CD14-positive monocyte (primary cell): Measurements from ENCODE around the gene SMARCC1. TPM values are rescaled to one million over a fixed set of nuclear protein-coding genes. Genes with fewer than 3 reads are reported as not detected.

ENCODE experiments used
- DNase-seq, 3 donors: peaks; one replicate each; pipeline ENCODE4 v3.0.0-alpha.2; 2011 to 2022
- H2AFZ ChIP-seq: 2 replicates; pipeline ENCODE4 v1.6.0; 2012; ENCODE audit warnings: mild to moderate bottlenecking, low read depth, low read length, inconsistent platforms; ENCODE audit not compliant: insufficient read depth, poor library complexity, severe bottlenecking
- H3K27ac ChIP-seq, 2 donors: 1 replicate in 1 of 2; 2 replicates in 1 of 2; pipeline ENCODE4 v1.5.1; 2012 to 2013; ENCODE audit warnings: low read length in 2 of 2, control low read depth in 1 of 2, inconsistent platforms in 1 of 2, low read depth in 1 of 2, mild to moderate bottlenecking in 1 of 2
- H3K27me3 ChIP-seq, 2 donors: one replicate each; pipeline versions ENCODE4 v1.6.0 to v1.6.1; 2011 to 2013; ENCODE audit warnings: low read length in 2 of 2; ENCODE audit not compliant: control insufficient read depth in 2 of 2, insufficient read depth in 2 of 2
- H3K36me3 ChIP-seq, 2 donors: replicated peaks in 1 of 2; 1 replicate in 1 of 2; 2 replicates in 1 of 2; pipeline versions ENCODE4 v1.5.1 to v1.6.1; 2012 to 2013; ENCODE audit warnings: low read length in 2 of 2, control low read depth in 1 of 2, inconsistent platforms in 1 of 2, mild to moderate bottlenecking in 1 of 2; ENCODE audit not compliant: insufficient read depth in 2 of 2, control insufficient read depth in 1 of 2
- H3K4me1 ChIP-seq, 2 donors: 1 replicate in 1 of 2; 2 replicates in 1 of 2; pipeline versions ENCODE4 v1.5.1 to v1.6.1; 2012 to 2013; ENCODE audit warnings: low read length in 2 of 2, control low read depth in 1 of 2, inconsistent platforms in 1 of 2, mild to moderate bottlenecking in 1 of 2, moderate library complexity in 1 of 2; ENCODE audit not compliant: insufficient read depth in 2 of 2, control insufficient read depth in 1 of 2
- H3K4me2 ChIP-seq: replicated peaks from 2 replicates; pipeline ENCODE3; 2012; ENCODE audit warnings: low read length, moderate library complexity, mild to moderate bottlenecking; ENCODE audit not compliant: poor library complexity, severe bottlenecking; ENCODE audit errors: extremely low read depth
- H3K4me3 ChIP-seq, 3 experiments: fragments of 200-600 bp in 1 of 3; sonication (generic) in 1 of 3; replicated peaks in 1 of 3; 1 replicate in 2 of 3; 2 replicates in 1 of 3; pipeline ENCODE4 v1.5.1; 2011 to 2013; ENCODE audit warnings: low read length in 3 of 3, mild to moderate bottlenecking in 3 of 3, control low read depth in 2 of 3, low read depth in 2 of 3, inconsistent platforms in 1 of 3, moderate library complexity in 1 of 3
- H3K79me2 ChIP-seq: 2 replicates; pipeline ENCODE4 v1.6.0; 2012; ENCODE audit warnings: mild to moderate bottlenecking, control low read depth, inconsistent platforms, low read length, moderate library complexity; ENCODE audit not compliant: insufficient read depth
- H3K9ac ChIP-seq: 2 replicates; pipeline ENCODE4 v1.6.0; 2017; ENCODE audit warnings: low read length, mild to moderate bottlenecking; ENCODE audit not compliant: insufficient read depth, poor library complexity, severe bottlenecking
- H3K9me3 ChIP-seq, 2 donors: replicated peaks in 1 of 2; 1 replicate in 1 of 2; 2 replicates in 1 of 2; pipeline versions ENCODE4 v1.5.1 to v1.6.1; 2012 to 2013; ENCODE audit warnings: low read length in 2 of 2, control low read depth in 1 of 2; ENCODE audit not compliant: control insufficient read depth in 1 of 2, insufficient read depth in 1 of 2
- H4K20me1 ChIP-seq: 2 replicates; pipeline ENCODE4 v1.6.0; 2012; ENCODE audit warnings: mild to moderate bottlenecking, low read length, control low read depth, moderate library complexity; ENCODE audit not compliant: insufficient read depth
- H3K27ac Mint-ChIP-seq, 7 donors: one replicate each; pipeline ENCODE4 v1.8.0; 2020; ENCODE audit warnings: mild to moderate bottlenecking in 7 of 7, mixed read lengths in 7 of 7, moderate library complexity in 6 of 7, inconsistent platforms in 2 of 7
- H3K27me3 Mint-ChIP-seq, 3 donors: one replicate each; pipeline ENCODE4 v1.8.0; 2021 to 2022; ENCODE audit warnings: low read depth in 3 of 3, mild to moderate bottlenecking in 3 of 3, mixed read lengths in 3 of 3, moderate library complexity in 3 of 3, inconsistent platforms in 1 of 3
- H3K36me3 Mint-ChIP-seq, 2 donors: one replicate each; pipeline ENCODE4 v1.8.0; 2020; ENCODE audit warnings: mixed read lengths in 2 of 2, inconsistent platforms in 1 of 2, mild to moderate bottlenecking in 1 of 2
- H3K4me1 Mint-ChIP-seq: one replicate; pipeline ENCODE4 v1.8.0; 2020; ENCODE audit warnings: mild to moderate bottlenecking, mixed read lengths
- H3K4me3 Mint-ChIP-seq, 2 donors: one replicate each; pipeline ENCODE4 v1.8.0; 2020; ENCODE audit warnings: mild to moderate bottlenecking in 2 of 2, mixed read lengths in 2 of 2, moderate library complexity in 1 of 2
- H3K9me3 Mint-ChIP-seq, 7 donors: one replicate each; pipeline ENCODE4 v1.8.0; 2020 to 2022; ENCODE audit warnings: mixed read lengths in 7 of 7, mild to moderate bottlenecking in 6 of 7, moderate library complexity in 6 of 7, inconsistent platforms in 2 of 7
- CTCF ChIP-seq: fragments of 200-600 bp; IDR thresholded peaks from one replicate; pipeline ENCODE4 v1.8.0; 2022; ENCODE audit warnings: antibody characterized with exemption, mild to moderate bottlenecking
- whole genome bisulfite sequencing: methylation state at CpG from one replicate; pipeline ENCODE4 v1.1.5; 2013; ENCODE audit warnings: missing lambda C conversion rate; ENCODE audit not compliant: insufficient coverage; 5-methylcytosine and 5-hydroxymethylcytosine counted together
- intact Hi-C, 2 donors: fragments of 100-400 bp; cut with micrococcal nuclease; formaldehyde crosslinking; loops; one replicate each; pipeline versions ENCODE4 v1.15.0 to v1.15.1; 2023
- polyA plus RNA-seq, 3 donors: library from polyadenylated mRNA; depleted of rRNA in 1 of 3; unstranded in 2 of 3; stranded (reverse) in 1 of 3; fragments of 300-500 nt in 2 of 3; fragments of >200 nt in 1 of 3; fragmentation: Illumina TruSeq in 2 of 3; gene quantifications; 1 replicate in 2 of 3; 2 replicates in 1 of 3; pipeline ENCODE4 v1.2.3, GENCODE V29; 2012 to 2021

Gene SMARCC1
- polyA plus RNA-seq, 3 donors, result 8.8 to 33.5 (median 20.5) TPM

GRCh38 chr3:47794544-47794943 lies 12.9 kb upstream of the SMARCC1 start:
- no peaks in the 10 kb centered on the region for H3K27me3 ChIP-seq
- no peaks in the 10 kb centered on the region for H3K36me3 ChIP-seq
- Mint-ChIP-seq H3K9me3 (peaks cover 2 to 12% (median 7%) of the 10 kb centered on the region in 7 donors), H3K27me3 (peaks cover 1 to 8% (median 4%) of the 10 kb centered on the region in 3 donors), H3K36me3 (no peaks in the 10 kb centered on the region), H3K4me1 (peaks cover 2% of the 10 kb centered on the region), H3K4me3 (no peak overlapping the region), H3K27ac (peak overlapping the region in 1 of 7 donors; percentile 65)
- H3K4me3 ChIP-seq, result no peak overlapping the region
- WGBS, result 55% methylated on average over 2 of the region's 4 CpGs
- H3K4me1 ChIP-seq, result peaks cover 0 to 3% of the 10 kb centered on the region in 2 donors
- no peak overlapping the region for H3K9ac ChIP-seq
- H3K79me2 ChIP-seq, result no peaks in the 10 kb centered on the region
- H2AFZ ChIP-seq, result no peak overlapping the region
- no peaks in the 10 kb centered on the region for H4K20me1 ChIP-seq
- no peak overlapping the region for H3K4me2 ChIP-seq
- H3K27ac ChIP-seq, result no peak overlapping the region
- DNase-seq, result no peak
- TF ChIP-seq CTCF, result no peak
- intact Hi-C loops, result no loop called here
- peaks cover 0 to 10% of the 10 kb centered on the region in 2 donors for H3K9me3 ChIP-seq

- no peak for DNase-seq
- H3K36me3 Mint-ChIP-seq, result no peaks in the 10 kb centered on the region
- WGBS, result no CpG with 5 or more reads among the region's 2 CpGs
- intact Hi-C loops, result no loop called here
- peaks cover 4% of the 10 kb centered on the region for H3K4me1 Mint-ChIP-seq
- no peak overlapping the region for H3K4me2 ChIP-seq
- no peaks in the 10 kb centered on the region for H4K20me1 ChIP-seq
- peaks cover 0 to 10% of the 10 kb centered on the region in 2 donors for H3K9me3 ChIP-seq
- H3K4me3 ChIP-seq, result no peak overlapping the region
- no peak overlapping the region for H3K27ac ChIP-seq
- H3K27me3 ChIP-seq, result no peaks in the 10 kb centered on the region
- no peaks in the 10 kb centered on the region for H3K36me3 ChIP-seq
- no peak overlapping the region for H2AFZ ChIP-seq
- no peaks in the 10 kb centered on the region for H3K79me2 ChIP-seq
- no peak overlapping the region for H3K4me3 Mint-ChIP-seq
- peaks cover 0 to 5% (median 4%) of the 10 kb centered on the region in 3 donors for H3K27me3 Mint-ChIP-seq
- no peak for TF ChIP-seq CTCF
- H3K9me3 Mint-ChIP-seq, result peaks cover 2 to 12% (median 7%) of the 10 kb centered on the region in 7 donors
- no peak overlapping the region for H3K9ac ChIP-seq
- peaks cover 4 to 6% of the 10 kb centered on the region in 2 donors for H3K4me1 ChIP-seq
- H3K27ac Mint-ChIP-seq, result no peak overlapping the region
These were observed 11.0 kb upstream of the SMARCC1 start for GRCh38 chr3:47792699-47793098.
